HG03064 (cell line): ENCODE data around the gene TMEM117.
"Not testable (repeated sequence)": the region's sequence is repeated elsewhere in the genome, so short reads cannot be mapped to it uniquely, and the experiment has no call there.

ENCODE experiments used
- ATAC-seq: cut with Tn5 transposase; IDR thresholded peaks from one replicate; pipeline ENCODE4 v1.9.1; 2021; ENCODE audit warnings: low read depth; ENCODE audit not compliant: unreplicated experiment

The TMEM117 gene

GRCh38 chr12:43836475-43836989 is 651 bp downstream of the TMEM117 start:
- ATAC-seq, result no peak

GRCh38 chr12:43840338-43840737 is 4.5 kb downstream of the TMEM117 start:
- ATAC-seq, result no peak

- ATAC-seq, result no peak
These were observed 5.4 kb downstream of the TMEM117 start for GRCh38 chr12:43841253-43841652.

- ATAC-seq, result no peak
These were observed 6.4 kb downstream of the TMEM117 start for GRCh38 chr12:43842259-43842658.

GRCh38 chr12:43847425-43848225 is 11.7 kb downstream of the TMEM117 start:
- ATAC-seq, result not testable (repeated sequence)

- no peak for ATAC-seq
These were observed 12.3 kb downstream of the TMEM117 start for GRCh38 chr12:43848226-43848507.

GRCh38 chr12:43848786-43849185 is 12.9 kb downstream of the TMEM117 start:
- ATAC-seq, result no peak

GRCh38 chr12:43852744-43853143 is 16.9 kb downstream of the TMEM117 start:
- no peak for ATAC-seq

GRCh38 chr12:43856972-43857371 is 21.1 kb downstream of the TMEM117 start:
- no peak for ATAC-seq

- ATAC-seq, result no peak
These were observed 22.2 kb downstream of the TMEM117 start for GRCh38 chr12:43858096-43858495.

GRCh38 chr12:43858991-43859390 is 23.1 kb downstream of the TMEM117 start:
- ATAC-seq, result no peak

- no peak for ATAC-seq
These were observed 25.3 kb downstream of the TMEM117 start for GRCh38 chr12:43861015-43861839.

GRCh38 chr12:43861840-43862150 is 25.9 kb downstream of the TMEM117 start:
- no peak for ATAC-seq

- no peak for ATAC-seq
These were observed 28.0 kb downstream of the TMEM117 start for GRCh38 chr12:43863770-43864366.

GRCh38 chr12:43864557-43864956 is 28.7 kb downstream of the TMEM117 start:
- not testable (repeated sequence) for ATAC-seq

GRCh38 chr12:43869184-43869583 is 33.3 kb downstream of the TMEM117 start:
- no peak for ATAC-seq

- not testable (repeated sequence) for ATAC-seq
These were observed 33.9 kb downstream of the TMEM117 start for GRCh38 chr12:43869765-43870164.

- not testable (repeated sequence) for ATAC-seq
These were observed 35.4 kb downstream of the TMEM117 start for GRCh38 chr12:43871258-43871657.

- no peak for ATAC-seq
These were observed 36.5 kb downstream of the TMEM117 start for GRCh38 chr12:43872396-43872795.

GRCh38 chr12:43878050-43878449 is 42.2 kb downstream of the TMEM117 start:
- no peak for ATAC-seq

GRCh38 chr12:43880547-43880946 is 44.7 kb downstream of the TMEM117 start:
- ATAC-seq, result no peak
